C4-2B (cell line): ENCODE results near the gene ASIC4.

ENCODE experiments used
- ZFX ChIP-seq: fragments of 450-650 bp; IDR thresholded peaks from 2 replicates; pipeline ENCODE4 v1.6.1; 2017
- TF ChIP-seq, protein P1 (sequence below): fragments of 450-650 bp; conservative IDR thresholded peaks from 2 replicates; pipeline ENCODE4 v1.5.1; 2017; ENCODE audit warnings: mild to moderate bottlenecking

DNA sequence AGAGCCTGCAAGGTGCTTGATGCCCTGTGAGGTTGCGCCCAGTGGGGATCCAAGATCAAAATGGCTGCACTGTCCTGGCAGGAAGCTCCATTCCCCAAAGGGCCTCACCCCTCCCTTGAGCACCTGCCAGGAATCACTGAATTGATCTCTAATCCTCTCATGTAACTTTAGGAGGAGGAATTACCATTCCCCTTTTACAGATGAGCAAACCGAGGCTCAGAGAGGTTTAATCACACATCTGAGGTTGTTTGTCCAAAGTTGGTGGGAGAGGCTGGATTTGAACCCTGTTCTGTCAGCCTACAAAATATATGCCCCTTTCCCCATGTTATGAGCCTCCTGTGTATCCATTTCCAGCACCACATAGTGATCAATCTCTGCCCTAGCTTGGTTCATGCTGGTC is 10.5 kb downstream of the ASIC4 start:
- TF ChIP-seq, protein P1, sequence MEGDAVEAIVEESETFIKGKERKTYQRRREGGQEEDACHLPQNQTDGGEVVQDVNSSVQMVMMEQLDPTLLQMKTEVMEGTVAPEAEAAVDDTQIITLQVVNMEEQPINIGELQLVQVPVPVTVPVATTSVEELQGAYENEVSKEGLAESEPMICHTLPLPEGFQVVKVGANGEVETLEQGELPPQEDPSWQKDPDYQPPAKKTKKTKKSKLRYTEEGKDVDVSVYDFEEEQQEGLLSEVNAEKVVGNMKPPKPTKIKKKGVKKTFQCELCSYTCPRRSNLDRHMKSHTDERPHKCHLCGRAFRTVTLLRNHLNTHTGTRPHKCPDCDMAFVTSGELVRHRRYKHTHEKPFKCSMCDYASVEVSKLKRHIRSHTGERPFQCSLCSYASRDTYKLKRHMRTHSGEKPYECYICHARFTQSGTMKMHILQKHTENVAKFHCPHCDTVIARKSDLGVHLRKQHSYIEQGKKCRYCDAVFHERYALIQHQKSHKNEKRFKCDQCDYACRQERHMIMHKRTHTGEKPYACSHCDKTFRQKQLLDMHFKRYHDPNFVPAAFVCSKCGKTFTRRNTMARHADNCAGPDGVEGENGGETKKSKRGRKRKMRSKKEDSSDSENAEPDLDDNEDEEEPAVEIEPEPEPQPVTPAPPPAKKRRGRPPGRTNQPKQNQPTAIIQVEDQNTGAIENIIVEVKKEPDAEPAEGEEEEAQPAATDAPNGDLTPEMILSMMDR = no peak
- no peak for TF ChIP-seq ZFX
